Kidney (tissue), 14 donors: Measurements from ENCODE around the gene UCHL3. TPM values are rescaled to one million over a fixed set of nuclear protein-coding genes. Genes with fewer than 3 reads are reported as not detected.

Source experiments
- DNase-seq, 5 donors: peaks; one replicate each; pipeline ENCODE4 v3.0.0-alpha.2; 2013 to 2020
- FAIRE-seq: peaks from 2 replicates; lab custom pipeline; 2012; peaks lifted over from hg19 to GRCh38; lab: Jason Lieb, UNC
- H3K27ac ChIP-seq, 2 donors: one replicate each; pipeline ENCODE4 v1.7.0; 2013; ENCODE audit warnings: low read depth in 2 of 2, low read length in 2 of 2, inconsistent platforms in 1 of 2
- H3K27me3 ChIP-seq: one replicate; pipeline ENCODE4 v1.7.1; 2013; ENCODE audit warnings: low read length, inconsistent platforms; ENCODE audit not compliant: control insufficient read depth, insufficient read depth
- H3K36me3 ChIP-seq, 3 donors: one replicate each; pipeline versions ENCODE4 v1.7.0 to v1.7.1; 2013; ENCODE audit warnings: low read length in 3 of 3, control low read depth in 1 of 3, inconsistent platforms in 1 of 3; ENCODE audit not compliant: insufficient read depth in 3 of 3, control insufficient read depth in 2 of 3
- H3K4me1 ChIP-seq, 3 donors: one replicate each; pipeline versions ENCODE4 v1.7.0 to v1.7.1; 2013; ENCODE audit warnings: low read length in 3 of 3, inconsistent platforms in 1 of 3, low read depth in 1 of 3; ENCODE audit not compliant: control insufficient read depth in 2 of 3, insufficient read depth in 2 of 3
- H3K4me3 ChIP-seq, 3 donors: one replicate each; pipeline versions ENCODE4 v1.7.0 to v1.8.1; 2013; ENCODE audit warnings: low read length in 3 of 3, control low read depth in 1 of 3, inconsistent platforms in 1 of 3
- H3K9ac ChIP-seq, 3 donors: one replicate each; pipeline versions ENCODE4 v1.7.0 to v1.7.1; 2013; ENCODE audit warnings: low read length in 3 of 3, control low read depth in 1 of 3, inconsistent platforms in 1 of 3
- H3K9me3 ChIP-seq, 3 donors: one replicate each; pipeline versions ENCODE4 v1.7.0 to v1.7.1; 2013; ENCODE audit warnings: low read length in 3 of 3, control low read depth in 1 of 3, inconsistent platforms in 1 of 3; ENCODE audit not compliant: control insufficient read depth in 2 of 3, insufficient read depth in 1 of 3
- CTCF ChIP-seq: IDR thresholded peaks from 3 replicates; pipeline ENCODE4 v1.5.1; 2012; ENCODE audit warnings: mild to moderate bottlenecking, moderate library complexity, borderline replicate concordance; ENCODE audit not compliant: insufficient read depth; ENCODE audit errors: extremely low read depth
- intact Hi-C: fragments of 100-400 bp; cut with DNase I; formaldehyde crosslinking; loops from one replicate; pipeline ENCODE4 v1.11.1; 2022
- polyA plus RNA-seq: library from polyadenylated mRNA; stranded (reverse); fragments of 350-450 nt; fragmentation: Illumina TruSeq; extraction: RNeasy Lipid Tissue Mini Kit (QIAGEN cat#74804); gene quantifications from one replicate; pipeline ENCODE4 v1.2.3, GENCODE V29; 2014; ENCODE audit warnings: low read depth, low replicate concordance; ENCODE audit not compliant: insufficient read depth
- total RNA-seq: library from RNA; stranded (reverse); fragmentation: NEBNext Ultra II Directional; extraction: Animal tissue kit (Norgen Biotek cat#: 25700); gene quantifications from one replicate; pipeline ENCODE4 v1.2.1, GENCODE V29; 2021
- donor health status: control.
- donor health status: control.
- donor health status: control.
- donor health status: control.
- donor health status: control.
- donor health status: DM: yes; HTN: yes; CAD: no.
- donor health status: Normal renal cell carcinoma (clear cell type).

The UCHL3 gene
- total and polyA plus RNA-seq, 2 donors from 2014 or later: 26.0 to 65.0 TPM

GRCh38 chr13:75558145-75558840 is 8.7 kb downstream of the UCHL3 start:
- H3K9me3 ChIP-seq: no peaks in the 10 kb centered on the region
- no peak for TF ChIP-seq CTCF
- FAIRE-seq (no peak), DNase-seq (peak in 1 of 5 donors; percentile 6)
- peaks cover 0 to 3% (median 0%) of the 10 kb centered on the region in 3 donors for H3K36me3 ChIP-seq
- no peak overlapping the region for H3K27ac ChIP-seq
- H3K4me1 ChIP-seq: no peaks in the 10 kb centered on the region
- H3K4me3 ChIP-seq: no peak overlapping the region
- no peaks in the 10 kb centered on the region for H3K27me3 ChIP-seq
- intact Hi-C loops: no loop called here
- no peak overlapping the region for H3K9ac ChIP-seq

- no peak overlapping the region for H3K4me3 ChIP-seq
- FAIRE-seq: no peak
- H3K9me3 ChIP-seq: no peaks in the 10 kb centered on the region
- intact Hi-C loops: no loop called here
- peaks cover 0 to 3% (median 2%) of the 10 kb centered on the region in 3 donors for H3K36me3 ChIP-seq
- TF ChIP-seq CTCF: no peak
- no peaks in the 10 kb centered on the region for H3K27me3 ChIP-seq
- DNase-seq: peak in 2 of 5 donors; percentile 30 to 39
- H3K27ac ChIP-seq: no peak overlapping the region
- H3K4me1 ChIP-seq: no peaks in the 10 kb centered on the region
- H3K9ac ChIP-seq: no peak overlapping the region
Measured at GRCh38 chr13:75566658-75567057, 17.1 kb downstream of the UCHL3 start.

GRCh38 chr13:75569576-75569975 is 20.0 kb downstream of the UCHL3 start:
- Histone ChIP-seq H3K4me3 (no peak overlapping the region), H3K9me3 (no peaks in the 10 kb centered on the region), H3K4me1 (no peaks in the 10 kb centered on the region), H3K9ac (no peak overlapping the region), H3K27ac (no peak overlapping the region), H3K27me3 (no peaks in the 10 kb centered on the region), H3K36me3 (peaks cover 0 to 9% (median 2%) of the 10 kb centered on the region in 3 donors)
- no peak for TF ChIP-seq CTCF
- intact Hi-C loops: no loop called here
- DNase-seq (no peak), FAIRE-seq (no peak)
